ENCODE measurements around the gene CARD10.

The CARD10 gene

DNA sequence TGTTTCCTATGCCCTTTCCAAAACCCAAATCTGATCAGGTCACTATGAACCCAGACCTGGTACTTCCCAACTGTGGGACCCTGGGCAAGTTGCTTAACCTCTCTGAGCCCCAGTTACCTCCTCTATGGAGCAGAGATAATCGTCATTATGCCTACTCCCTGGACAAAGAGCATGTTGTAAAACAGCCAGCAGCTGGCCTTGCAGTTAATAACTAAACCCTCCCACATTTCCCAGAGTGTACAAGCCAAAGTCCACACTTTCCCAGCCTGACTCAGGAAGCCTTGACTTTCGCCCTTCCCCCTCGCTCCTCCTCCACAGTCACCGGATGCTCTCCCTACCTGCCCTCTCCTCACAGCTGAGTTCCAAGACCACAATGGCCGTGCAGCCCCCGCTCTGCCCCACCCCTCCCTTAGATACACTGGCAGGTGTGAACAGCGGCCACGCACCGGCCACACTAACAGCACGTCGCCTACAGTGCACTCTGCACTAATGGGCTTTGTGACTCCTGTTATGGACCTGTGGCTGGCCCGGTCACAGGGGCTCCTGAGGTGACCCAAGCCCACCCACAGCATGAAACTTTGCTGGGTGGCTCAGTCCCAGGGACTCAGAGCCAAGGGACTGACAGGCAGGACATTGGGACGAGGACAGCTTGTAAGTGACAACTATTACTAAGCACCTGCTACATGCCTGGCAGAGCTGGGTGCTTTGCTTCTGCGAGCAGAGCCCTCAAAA lies 17.4 kb downstream of the CARD10 start:
- Histone ChIP-seq H3K9ac (ENCODE audit: low read depth, low read length, poor library complexity, severe bottlenecking) (no peak overlapping the region), H3K4me1 (ENCODE audit: insufficient read depth, low read length, poor library complexity, severe bottlenecking) (peaks cover 7% of the 10 kb centered on the region), H3K79me2 (ENCODE audit: insufficient read depth, low read length) (no peaks in the 10 kb centered on the region), H3K4me3 (ENCODE audit: low read length, poor library complexity, severe bottlenecking) (no peak overlapping the region), H3F3A (ENCODE audit: low read depth) (no peaks in the 10 kb centered on the region), H3K27me3 (ENCODE audit: insufficient read depth, low read length, poor library complexity, severe bottlenecking) (no peaks in the 10 kb centered on the region), H3K4me2 (ENCODE audit: low read depth, low read length, poor library complexity, severe bottlenecking) (no peak overlapping the region), H3K9me3 (ENCODE audit: insufficient read depth, low read depth, low read length) (no peaks in the 10 kb centered on the region), H3K9me2 (replicated peaks; ENCODE audit: low read depth, low read length) (no peaks in the 10 kb centered on the region), H3K36me3 (ENCODE audit: insufficient read depth, low read length) (no peaks in the 10 kb centered on the region), H4K20me1 (ENCODE audit: insufficient read depth, low read length, poor library complexity, severe bottlenecking) (no peaks in the 10 kb centered on the region), H2AFZ (ENCODE audit: low read length) (no peak overlapping the region)
- TF ChIP-seq CTCF (conservative IDR thresholded peaks at IDR 0.05; ENCODE audit: low read length) (no peak), EZH2phosphoT487 (IDR thresholded peaks at IDR 0.05; ENCODE audit: borderline replicate concordance) (no peak)

DNA sequence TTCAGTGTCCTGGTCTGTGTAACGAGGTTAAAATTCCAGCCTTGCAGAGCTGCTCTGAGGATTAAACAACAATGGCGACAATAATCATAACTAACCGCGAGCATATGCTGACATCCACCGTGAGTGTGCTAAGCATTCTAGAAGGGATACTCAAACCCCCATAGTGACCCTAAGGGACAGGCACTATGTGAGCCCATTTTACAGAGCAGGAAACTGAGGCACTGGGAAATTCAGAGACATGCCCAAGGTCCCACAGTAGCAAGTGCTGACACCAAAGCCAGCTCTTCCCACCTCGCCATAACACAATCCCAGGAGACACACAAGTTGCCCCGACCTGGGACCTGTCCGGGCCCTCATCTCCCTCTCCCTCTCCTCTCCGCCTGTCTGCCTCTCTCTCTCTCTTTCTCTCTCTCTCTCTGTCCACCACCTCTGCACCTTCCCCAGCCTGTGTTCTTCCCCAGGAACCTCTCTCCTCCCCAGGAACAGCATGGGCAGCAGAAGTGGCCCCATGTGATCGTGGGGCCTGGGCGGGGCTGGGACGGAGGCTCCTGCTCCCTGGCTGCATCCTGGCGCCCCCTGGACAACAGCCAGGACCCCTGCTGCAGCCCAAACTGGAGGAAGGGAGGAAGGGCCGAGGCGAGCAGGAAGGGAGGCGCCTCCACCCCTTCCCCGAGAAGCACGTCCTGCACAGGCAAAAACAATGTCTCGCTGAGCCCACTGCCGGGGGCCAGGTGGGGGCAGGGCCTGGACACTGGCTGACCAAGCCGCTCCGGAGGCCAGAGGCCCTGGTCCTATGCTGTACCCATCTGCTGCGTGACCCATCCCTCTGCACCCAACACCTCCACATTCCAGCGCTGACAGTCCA lies 18.2 kb downstream of the CARD10 start:
- no peaks in the 10 kb centered on the region for H4K20me1 ChIP-seq (ENCODE audit: insufficient read depth, low read length, poor library complexity, severe bottlenecking)
- H3K9ac ChIP-seq (ENCODE audit: low read depth, low read length, poor library complexity, severe bottlenecking): no peak overlapping the region
- no peaks in the 10 kb centered on the region for H3K36me3 ChIP-seq (ENCODE audit: insufficient read depth, low read length)
- no peak overlapping the region for H3K4me3 ChIP-seq (ENCODE audit: low read length, poor library complexity, severe bottlenecking)
- H3F3A ChIP-seq (ENCODE audit: low read depth): no peaks in the 10 kb centered on the region
- no peak overlapping the region for H2AFZ ChIP-seq (ENCODE audit: low read length)
- peaks cover 7% of the 10 kb centered on the region for H3K4me1 ChIP-seq (ENCODE audit: insufficient read depth, low read length, poor library complexity, severe bottlenecking)
- H3K4me2 ChIP-seq (ENCODE audit: low read depth, low read length, poor library complexity, severe bottlenecking): no peak overlapping the region
- no peak for TF ChIP-seq CTCF (conservative IDR thresholded peaks at IDR 0.05; ENCODE audit: low read length)
- no peak for TF ChIP-seq EZH2phosphoT487 (IDR thresholded peaks at IDR 0.05; ENCODE audit: borderline replicate concordance)
- no peaks in the 10 kb centered on the region for H3K79me2 ChIP-seq (ENCODE audit: insufficient read depth, low read length)
- H3K9me3 ChIP-seq (ENCODE audit: insufficient read depth, low read depth, low read length): no peaks in the 10 kb centered on the region
- no peaks in the 10 kb centered on the region for H3K27me3 ChIP-seq (ENCODE audit: insufficient read depth, low read length, poor library complexity, severe bottlenecking)
- no peaks in the 10 kb centered on the region for H3K9me2 ChIP-seq (replicated peaks; ENCODE audit: low read depth, low read length)

GRCh38 chr22:37499789-37500540 lies 19.2 kb downstream of the CARD10 start:
- no peaks in the 10 kb centered on the region for H3F3A ChIP-seq (ENCODE audit: low read depth)
- no peaks in the 10 kb centered on the region for H3K9me2 ChIP-seq (replicated peaks; ENCODE audit: low read depth, low read length)
- H3K4me3 ChIP-seq (ENCODE audit: low read length, poor library complexity, severe bottlenecking): no peak overlapping the region
- H3K27me3 ChIP-seq (ENCODE audit: insufficient read depth, low read length, poor library complexity, severe bottlenecking): no peaks in the 10 kb centered on the region
- no peak overlapping the region for H2AFZ ChIP-seq (ENCODE audit: low read length)
- no peak overlapping the region for H3K9ac ChIP-seq (ENCODE audit: low read depth, low read length, poor library complexity, severe bottlenecking)
- H3K4me2 ChIP-seq (ENCODE audit: low read depth, low read length, poor library complexity, severe bottlenecking): no peak overlapping the region
- H3K4me1 ChIP-seq (ENCODE audit: insufficient read depth, low read length, poor library complexity, severe bottlenecking): peaks cover 7% of the 10 kb centered on the region
- no peaks in the 10 kb centered on the region for H3K9me3 ChIP-seq (ENCODE audit: insufficient read depth, low read depth, low read length)
- no peak for TF ChIP-seq EZH2phosphoT487 (IDR thresholded peaks at IDR 0.05; ENCODE audit: borderline replicate concordance)
- no peak for TF ChIP-seq CTCF (conservative IDR thresholded peaks at IDR 0.05; ENCODE audit: low read length)
- no peaks in the 10 kb centered on the region for H3K79me2 ChIP-seq (ENCODE audit: insufficient read depth, low read length)
- H4K20me1 ChIP-seq (ENCODE audit: insufficient read depth, low read length, poor library complexity, severe bottlenecking): no peaks in the 10 kb centered on the region
- no peaks in the 10 kb centered on the region for H3K36me3 ChIP-seq (ENCODE audit: insufficient read depth, low read length)

Measured in Loucy (cell line).